Transverse colon (tissue), 4 donors: ENCODE measurements around the gene IRX3. TPM values are rescaled to one million over a fixed set of nuclear protein-coding genes. Genes with fewer than 3 reads are reported as not detected.

ENCODE experiments used
- DNase-seq: peaks from one replicate; pipeline ENCODE4 v3.0.0-alpha.2; 2019
- H3K27ac ChIP-seq, 4 donors: fragments of 200-600 bp; sonication (generic); 2 replicates each; pipeline ENCODE4 v1.5.1; 2016 to 2018; ENCODE audit warnings: inconsistent platforms in 4 of 4
- H3K27me3 ChIP-seq: fragments of 200-600 bp; sonication (generic); 2 replicates; pipeline ENCODE4 v1.5.1; 2017; ENCODE audit warnings: inconsistent platforms
- H3K36me3 ChIP-seq, 4 donors: fragments of 200-600 bp; sonication (generic); 2 replicates each; pipeline ENCODE4 v1.5.1; 2017 to 2019; ENCODE audit warnings: inconsistent platforms in 4 of 4
- H3K4me1 ChIP-seq, 4 donors: fragments of 200-600 bp; sonication (generic); 2 replicates each; pipeline ENCODE4 v1.5.1; 2017 to 2020; ENCODE audit warnings: inconsistent platforms in 4 of 4
- H3K4me3 ChIP-seq, 4 donors: fragments of 200-600 bp; sonication (generic); 1 replicate in 1 of 4; 2 replicates in 3 of 4; pipeline versions ENCODE4 v1.5.1 to v1.6.1; 2017 to 2019; ENCODE audit warnings: inconsistent platforms in 4 of 4
- H3K9me3 ChIP-seq, 2 donors: fragments of 200-600 bp; sonication (generic); 2 replicates each; pipeline ENCODE4 v1.5.1; 2017 to 2019; ENCODE audit warnings: inconsistent platforms in 2 of 2
- EP300 ChIP-seq: sonication (generic); formaldehyde crosslinking; IDR thresholded peaks from one replicate; pipeline ENCODE4 v1.6.1; 2017; ENCODE audit warnings: antibody characterized with exemption, low read depth
- POLR2A ChIP-seq: fragments of 450-650 bp; IDR thresholded peaks from one replicate; pipeline ENCODE4 v1.6.1; 2016; ENCODE audit warnings: antibody characterized with exemption, mild to moderate bottlenecking, moderate library complexity
- POLR2AphosphoS5 ChIP-seq, 3 donors: sonication (generic); formaldehyde crosslinking; IDR thresholded peaks; one replicate each; pipeline ENCODE4 v1.6.1; 2016; ENCODE audit warnings: antibody characterized with exemption in 3 of 3
- WGBS, 2 donors: methylation state at CpG; one replicate each; pipeline ENCODE4 v1.1.5; 2018; ENCODE audit warnings: low coverage in 1 of 2; 5-methylcytosine and 5-hydroxymethylcytosine counted together
- in situ Hi-C, 4 donors: fragments of 200-750 bp; cut with MboI; loops; one replicate each; pipeline versions ENCODE4 v1.15.0 to v1.15.1; 2017; ENCODE audit warnings: low sequenced_read_pairs in 3 of 4, low pct_ligation_motif_present in 1 of 4, low pct_unique_long_range_greater_than_20kb in 1 of 4
- intact Hi-C: fragments of 100-400 bp; cut with DNase I; formaldehyde crosslinking; loops from one replicate; pipeline ENCODE4 v1.15.1; 2023; ENCODE audit warnings: low total_unique reads
- total RNA-seq, 4 donors: library from RNA; depleted of rRNA; stranded (reverse); fragments of >200 nt; gene quantifications; one replicate each; pipeline ENCODE4 v1.1.0, GENCODE V29; 2016
- TF ChIP-seq, protein P1 (sequence below), 5 experiments: fragments of 200-600 bp in 3 of 5; fragments of 450-650 bp in 2 of 5; sonication (generic) in 3 of 5; IDR thresholded peaks; 1 replicate in 2 of 5; 2 replicates in 3 of 5; pipeline ENCODE4 v1.5.1; 2016 to 2017; ENCODE audit warnings: antibody characterized with exemption in 5 of 5, inconsistent platforms in 3 of 5, mild to moderate bottlenecking in 2 of 5, moderate library complexity in 1 of 5

Gene IRX3
- total RNA-seq, 4 donors from 2014 or later, result 0.16 TPM; not detected in 3

DNA sequence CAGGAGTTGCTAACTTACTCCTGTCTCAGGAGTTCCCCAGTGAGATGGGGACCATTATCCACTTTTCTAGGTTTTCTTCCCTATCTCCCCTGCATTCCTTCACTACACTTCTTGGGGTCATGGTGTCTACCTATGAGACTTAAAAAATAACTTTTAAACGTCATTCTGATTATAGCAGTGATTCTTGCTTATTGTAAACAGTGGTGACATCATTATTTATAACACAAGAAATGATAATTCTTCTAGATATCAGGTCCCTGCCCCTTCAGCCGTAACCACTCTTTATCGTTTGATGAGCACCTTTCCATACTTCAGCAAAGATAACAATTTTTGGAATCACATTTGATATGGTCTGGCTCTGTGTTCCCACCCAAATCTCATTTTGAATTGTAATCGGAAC is 27.2 kb upstream of the IRX3 start:
- Histone ChIP-seq H3K27me3 (no peaks in the 10 kb centered on the region), H3K9me3 (no peaks in the 10 kb centered on the region), H3K4me1 (no peaks in the 10 kb centered on the region), H3K4me3 (no peak overlapping the region), H3K36me3 (no peaks in the 10 kb centered on the region), H3K27ac (no peak overlapping the region)
- in situ Hi-C loops, result no loop called here
- DNase-seq, result no peak
- intact Hi-C loops, result no loop called here
- TF ChIP-seq POLR2AphosphoS5 (IDR thresholded peaks at IDR 0.05) (no peak), EP300 (no peak), POLR2A (no peak)
- TF ChIP-seq, protein P1, sequence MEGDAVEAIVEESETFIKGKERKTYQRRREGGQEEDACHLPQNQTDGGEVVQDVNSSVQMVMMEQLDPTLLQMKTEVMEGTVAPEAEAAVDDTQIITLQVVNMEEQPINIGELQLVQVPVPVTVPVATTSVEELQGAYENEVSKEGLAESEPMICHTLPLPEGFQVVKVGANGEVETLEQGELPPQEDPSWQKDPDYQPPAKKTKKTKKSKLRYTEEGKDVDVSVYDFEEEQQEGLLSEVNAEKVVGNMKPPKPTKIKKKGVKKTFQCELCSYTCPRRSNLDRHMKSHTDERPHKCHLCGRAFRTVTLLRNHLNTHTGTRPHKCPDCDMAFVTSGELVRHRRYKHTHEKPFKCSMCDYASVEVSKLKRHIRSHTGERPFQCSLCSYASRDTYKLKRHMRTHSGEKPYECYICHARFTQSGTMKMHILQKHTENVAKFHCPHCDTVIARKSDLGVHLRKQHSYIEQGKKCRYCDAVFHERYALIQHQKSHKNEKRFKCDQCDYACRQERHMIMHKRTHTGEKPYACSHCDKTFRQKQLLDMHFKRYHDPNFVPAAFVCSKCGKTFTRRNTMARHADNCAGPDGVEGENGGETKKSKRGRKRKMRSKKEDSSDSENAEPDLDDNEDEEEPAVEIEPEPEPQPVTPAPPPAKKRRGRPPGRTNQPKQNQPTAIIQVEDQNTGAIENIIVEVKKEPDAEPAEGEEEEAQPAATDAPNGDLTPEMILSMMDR (IDR thresholded peaks at IDR 0.05), result no peak
- WGBS, 2 donors, result 67 to 69% methylated on average over 4 of the region's 4 CpGs

DNA sequence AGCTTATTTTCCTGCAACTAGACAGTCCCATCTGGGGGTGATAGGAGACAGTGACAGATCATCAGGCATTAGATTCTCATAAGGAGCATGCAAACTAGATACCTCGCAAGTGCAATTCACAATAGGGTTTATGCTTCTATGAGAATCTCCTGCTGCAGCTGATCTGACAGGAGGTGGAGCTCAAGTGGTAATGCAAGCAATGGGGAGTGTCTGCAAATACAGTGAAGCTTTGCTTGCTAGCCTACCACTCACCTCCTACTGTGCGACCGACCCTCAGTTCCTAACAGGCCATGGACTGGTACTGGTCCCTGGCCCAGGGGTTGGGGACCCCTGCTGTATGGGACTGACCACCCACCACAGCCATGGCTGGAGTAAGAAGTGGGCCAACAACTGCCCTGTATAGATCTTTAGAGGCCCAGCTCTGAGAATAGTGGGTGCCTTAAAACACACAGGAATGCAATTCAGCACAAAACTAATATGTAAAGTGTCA is 26.0 kb upstream of the IRX3 start:
- 90% methylated on average over 3 of the region's 3 CpGs; no CpG with 5 or more reads in 1 of the 2 donors for WGBS, 2 donors
- H3K4me1 ChIP-seq, result no peaks in the 10 kb centered on the region
- intact Hi-C loops (no loop called here), in situ Hi-C loops (no loop called here)
- no peak for DNase-seq
- peaks cover 1% of the 10 kb centered on the region for H3K27me3 ChIP-seq
- no peak for TF ChIP-seq POLR2A
- TF ChIP-seq, protein P1 (IDR thresholded peaks at IDR 0.05), result no peak
- H3K4me3 ChIP-seq, result no peak overlapping the region
- H3K27ac ChIP-seq, result no peak overlapping the region
- no peaks in the 10 kb centered on the region for H3K9me3 ChIP-seq
- H3K36me3 ChIP-seq, result no peaks in the 10 kb centered on the region

DNA sequence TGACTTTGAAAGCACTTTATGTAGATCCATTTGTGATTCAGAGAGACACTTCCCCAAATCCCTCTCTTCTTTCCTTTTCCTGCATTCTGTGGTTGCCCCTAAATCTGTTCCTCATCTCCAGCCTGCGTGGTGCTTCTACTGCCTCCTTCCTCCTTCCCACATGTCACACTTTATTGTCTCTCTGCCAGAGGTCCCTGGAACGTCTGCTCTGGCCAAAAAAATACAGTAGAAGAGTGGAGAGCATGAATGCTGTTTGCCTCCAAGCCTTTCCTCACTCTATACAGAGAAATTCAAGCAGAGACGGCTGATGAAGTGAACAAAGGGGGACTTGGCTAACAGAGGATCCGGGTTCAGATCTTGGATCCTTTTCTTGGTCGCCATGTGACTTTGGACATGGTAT is 22.8 kb upstream of the IRX3 start:
- Histone ChIP-seq H3K4me3 (no peak overlapping the region), H3K4me1 (no peaks in the 10 kb centered on the region), H3K27ac (no peak overlapping the region), H3K36me3 (no peaks in the 10 kb centered on the region), H3K27me3 (peaks cover 4% of the 10 kb centered on the region), H3K9me3 (no peaks in the 10 kb centered on the region)
- DNase-seq, result no peak
- intact Hi-C loops, result no loop called here
- WGBS, 2 donors, result 30 to 54% methylated on average over 2 to 5 of the region's 5 CpGs
- TF ChIP-seq POLR2AphosphoS5 (IDR thresholded peaks at IDR 0.05) (no peak), EP300 (no peak), POLR2A (no peak)
- TF ChIP-seq, protein P1 (IDR thresholded peaks at IDR 0.05), result no peak
- in situ Hi-C loops, result no loop called here

DNA sequence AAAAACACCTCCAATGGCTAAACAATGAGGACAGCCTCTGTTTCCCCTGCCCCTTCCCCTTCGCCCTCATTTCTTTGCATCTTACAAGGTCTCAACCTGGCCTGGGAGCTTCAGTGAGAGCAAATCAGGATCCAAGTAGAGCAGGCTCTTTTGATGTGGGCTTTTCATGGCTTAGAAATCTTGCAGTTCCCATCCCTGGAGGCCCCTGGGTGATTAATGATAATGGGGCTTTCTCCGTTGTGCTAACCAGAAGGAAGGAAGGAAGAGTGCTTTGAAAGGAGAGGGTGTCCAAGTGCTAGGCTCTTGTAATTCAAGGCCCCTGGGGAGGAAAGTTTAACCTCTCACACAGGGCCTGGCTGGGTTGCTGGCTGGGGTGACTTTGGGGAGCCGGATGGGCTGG is 18.5 kb upstream of the IRX3 start:
- TF ChIP-seq POLR2AphosphoS5 (IDR thresholded peaks at IDR 0.05) (no peak), POLR2A (no peak), EP300 (no peak)
- TF ChIP-seq, protein P1 (IDR thresholded peaks at IDR 0.05), result no peak
- Histone ChIP-seq H3K36me3 (no peaks in the 10 kb centered on the region), H3K9me3 (no peaks in the 10 kb centered on the region), H3K4me3 (no peak overlapping the region), H3K27me3 (peaks cover 4% of the 10 kb centered on the region), H3K4me1 (no peaks in the 10 kb centered on the region), H3K27ac (no peak overlapping the region)
- WGBS, 2 donors, result 63% methylated on average over 3 of the region's 3 CpGs; no CpG with 5 or more reads in 1 of the 2 donors
- intact Hi-C loops, result no loop called here
- no peak for DNase-seq
- in situ Hi-C loops, result no loop called here
